BE2C (cell line): ENCODE measurements around the gene SMTNL2.

ENCODE experiments used
- DNase-seq: peaks from one replicate; pipeline ENCODE4 v3.0.0-alpha.2; 2020
- H3K27me3 ChIP-seq: fragments of 250-450 bp; sonication (Bioruptor Pico); 2 replicates; pipeline ENCODE4 v1.5.1; 2020; ENCODE audit warnings: mild to moderate bottlenecking
- H3K36me3 ChIP-seq: fragments of 250-450 bp; sonication (Bioruptor Pico); 2 replicates; pipeline ENCODE4 v1.5.1; 2020; ENCODE audit warnings: mild to moderate bottlenecking
- H3K4me1 ChIP-seq: fragments of 250-450 bp; sonication (Bioruptor Pico); 2 replicates; pipeline ENCODE4 v1.5.1; 2020
- H3K4me3 ChIP-seq: 2 replicates; pipeline ENCODE4 v1.5.1; 2011; ENCODE audit warnings: low read depth, low read length
- H3K9me3 ChIP-seq: fragments of 250-450 bp; sonication (Bioruptor Pico); 2 replicates; pipeline ENCODE4 v1.5.1; 2020
- TF ChIP-seq, protein P1 (sequence below): IDR thresholded peaks from 2 replicates; pipeline ENCODE4 v1.5.1; 2012; ENCODE audit warnings: mild to moderate bottlenecking, low read depth, low read length

SMTNL2 gene

DNA sequence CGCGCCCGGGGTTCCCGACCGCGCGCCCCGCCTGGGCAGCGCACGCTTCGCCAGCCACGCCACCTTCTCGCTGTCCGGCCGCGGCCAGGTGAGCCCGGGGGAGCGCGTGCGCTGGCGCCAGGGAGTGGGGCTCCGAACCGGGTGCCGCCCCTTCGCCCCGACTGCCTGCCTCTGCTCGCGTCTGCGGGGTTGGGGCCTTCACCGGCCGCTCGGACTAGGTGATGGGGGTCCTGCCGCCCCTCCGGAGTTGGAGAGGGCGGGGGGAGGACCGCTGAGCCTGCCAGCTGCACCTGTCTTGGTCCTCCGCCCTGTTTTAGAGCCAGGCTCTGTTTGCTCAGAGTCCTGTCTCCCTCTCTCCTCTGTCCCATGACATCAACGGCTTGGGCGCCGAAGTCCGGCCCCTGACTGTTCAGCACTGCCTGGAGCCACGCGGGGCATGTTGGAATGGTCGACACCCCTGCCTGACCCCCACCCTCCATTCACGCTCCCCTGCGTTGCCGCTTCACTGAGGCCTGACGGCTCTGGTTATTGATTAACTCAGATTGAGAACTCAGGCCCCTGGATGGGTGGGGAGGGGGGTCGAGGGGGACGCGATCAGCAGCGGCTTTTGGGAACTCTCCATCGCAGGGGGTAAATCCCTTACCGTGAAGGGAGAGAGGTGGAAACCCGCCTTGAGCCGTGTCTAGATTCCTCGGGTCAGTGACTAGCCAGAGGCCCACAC is 748 bp downstream of the SMTNL2 start:
- no peak overlapping the region for H3K4me3 ChIP-seq
- H3K9me3 ChIP-seq: peaks cover 4% of the 10 kb centered on the region; the same call in 1 of the 2 replicates
- DNase-seq: no peak
- H3K27me3 ChIP-seq: peaks cover 22% of the 10 kb centered on the region
- no peaks in the 10 kb centered on the region for H3K36me3 ChIP-seq
- TF ChIP-seq, protein P1, sequence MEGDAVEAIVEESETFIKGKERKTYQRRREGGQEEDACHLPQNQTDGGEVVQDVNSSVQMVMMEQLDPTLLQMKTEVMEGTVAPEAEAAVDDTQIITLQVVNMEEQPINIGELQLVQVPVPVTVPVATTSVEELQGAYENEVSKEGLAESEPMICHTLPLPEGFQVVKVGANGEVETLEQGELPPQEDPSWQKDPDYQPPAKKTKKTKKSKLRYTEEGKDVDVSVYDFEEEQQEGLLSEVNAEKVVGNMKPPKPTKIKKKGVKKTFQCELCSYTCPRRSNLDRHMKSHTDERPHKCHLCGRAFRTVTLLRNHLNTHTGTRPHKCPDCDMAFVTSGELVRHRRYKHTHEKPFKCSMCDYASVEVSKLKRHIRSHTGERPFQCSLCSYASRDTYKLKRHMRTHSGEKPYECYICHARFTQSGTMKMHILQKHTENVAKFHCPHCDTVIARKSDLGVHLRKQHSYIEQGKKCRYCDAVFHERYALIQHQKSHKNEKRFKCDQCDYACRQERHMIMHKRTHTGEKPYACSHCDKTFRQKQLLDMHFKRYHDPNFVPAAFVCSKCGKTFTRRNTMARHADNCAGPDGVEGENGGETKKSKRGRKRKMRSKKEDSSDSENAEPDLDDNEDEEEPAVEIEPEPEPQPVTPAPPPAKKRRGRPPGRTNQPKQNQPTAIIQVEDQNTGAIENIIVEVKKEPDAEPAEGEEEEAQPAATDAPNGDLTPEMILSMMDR: no peak
- H3K4me1 ChIP-seq: peaks cover 20% of the 10 kb centered on the region

DNA sequence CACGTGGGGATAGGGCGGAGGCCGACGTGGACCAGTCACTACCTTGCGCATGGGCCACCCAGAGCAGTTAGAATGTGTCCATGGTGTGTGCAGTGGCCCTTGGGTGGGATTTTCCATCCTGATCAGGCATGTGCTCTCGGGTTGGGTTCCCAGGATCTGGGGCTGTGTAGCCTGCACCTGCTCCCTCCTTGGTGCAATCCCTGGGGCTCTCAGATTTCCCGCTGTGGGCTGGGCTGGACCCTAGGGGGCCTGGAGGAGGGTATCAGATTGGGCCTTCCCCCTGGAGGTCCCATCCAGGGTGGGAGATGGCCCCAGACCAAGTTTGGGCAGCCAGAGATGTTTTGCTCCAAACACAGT is 1.3 kb downstream of the SMTNL2 start:
- no peak for DNase-seq
- Histone ChIP-seq H3K4me3 (no peak overlapping the region), H3K36me3 (no peaks in the 10 kb centered on the region), H3K4me1 (peaks cover 20% of the 10 kb centered on the region), H3K27me3 (peaks cover 27% of the 10 kb centered on the region), H3K9me3 (peaks cover 4% of the 10 kb centered on the region; the same call in 1 of the 2 replicates)
- TF ChIP-seq, protein P1: no peak

DNA sequence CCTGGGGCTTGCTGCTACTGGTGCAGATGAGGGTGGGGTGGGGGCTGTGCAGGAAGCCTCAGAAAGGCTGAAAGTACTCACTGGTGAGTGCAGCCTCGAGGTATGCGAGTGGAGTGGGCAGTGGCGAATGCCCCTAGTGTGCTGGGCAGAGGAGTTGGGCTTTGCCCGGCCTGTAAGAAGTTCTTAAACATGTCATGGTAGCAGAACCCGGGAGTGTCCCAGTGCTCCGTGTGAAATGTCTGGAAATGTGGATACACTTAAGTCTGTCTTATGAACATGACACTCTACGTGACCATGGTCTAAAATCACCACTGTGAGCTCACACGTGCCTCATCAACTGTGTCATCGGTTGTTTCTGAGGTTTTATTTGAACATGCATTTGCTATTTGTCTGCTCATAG is 1.7 kb downstream of the SMTNL2 start:
- peaks cover 20% of the 10 kb centered on the region for H3K4me1 ChIP-seq
- peaks cover 31% of the 10 kb centered on the region for H3K27me3 ChIP-seq
- no peak overlapping the region for H3K4me3 ChIP-seq
- DNase-seq: no peak
- TF ChIP-seq, protein P1: no peak
- no peaks in the 10 kb centered on the region for H3K36me3 ChIP-seq
- H3K9me3 ChIP-seq: peaks cover 4% of the 10 kb centered on the region; the same call in 1 of the 2 replicates

DNA sequence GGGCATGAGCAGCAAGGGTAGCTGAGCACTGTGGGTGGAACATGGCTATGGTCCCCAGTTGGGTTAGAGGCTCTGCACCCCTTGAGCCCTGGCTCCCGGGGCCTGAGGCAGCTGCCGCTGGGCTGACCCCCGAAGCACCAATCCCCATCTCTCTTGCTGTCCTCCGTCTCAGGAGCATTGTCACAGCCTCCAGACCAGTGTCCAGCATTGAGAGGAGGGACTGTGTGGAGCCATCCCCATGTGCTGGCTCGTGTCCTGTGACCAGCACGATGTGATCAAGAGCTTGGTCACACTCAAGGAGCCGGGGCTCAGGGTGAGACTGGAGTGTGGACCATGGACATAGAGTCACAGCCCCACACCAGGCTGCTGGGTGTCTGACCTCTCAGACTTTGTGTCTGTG is 2.9 kb downstream of the SMTNL2 start:
- Histone ChIP-seq H3K9me3 (peaks cover 4% of the 10 kb centered on the region; the same call in 1 of the 2 replicates), H3K4me1 (peaks cover 20% of the 10 kb centered on the region), H3K4me3 (no peak overlapping the region), H3K36me3 (no peaks in the 10 kb centered on the region), H3K27me3 (peaks cover 36% of the 10 kb centered on the region)
- no peak for DNase-seq
- TF ChIP-seq, protein P1: no peak

DNA sequence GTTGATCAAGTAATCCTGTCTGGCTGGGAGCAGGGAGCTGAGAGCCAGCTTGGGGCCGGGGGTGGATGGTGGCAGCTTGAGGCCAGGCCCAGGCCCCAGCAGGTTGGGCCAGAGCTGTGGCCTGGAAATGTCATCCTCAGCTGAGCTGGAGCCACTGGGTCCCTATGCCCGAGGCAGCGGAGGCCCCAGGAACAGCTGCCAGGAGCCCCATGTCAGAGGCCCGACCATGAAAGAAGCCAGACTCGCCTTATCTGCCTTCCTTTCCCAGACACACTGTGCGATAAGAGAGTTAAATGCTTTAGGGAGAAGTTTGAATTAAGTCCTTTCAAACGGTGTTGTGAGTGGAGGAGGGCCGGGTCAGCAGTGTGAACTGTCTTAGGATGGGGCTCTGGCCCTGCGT is 3.5 kb downstream of the SMTNL2 start:
- Histone ChIP-seq H3K4me1 (peaks cover 17% of the 10 kb centered on the region), H3K9me3 (peaks cover 4% of the 10 kb centered on the region; the same call in 1 of the 2 replicates), H3K27me3 (peaks cover 36% of the 10 kb centered on the region), H3K4me3 (no peak overlapping the region), H3K36me3 (no peaks in the 10 kb centered on the region)
- TF ChIP-seq, protein P1: no peak
- DNase-seq: peak; percentile 88

DNA sequence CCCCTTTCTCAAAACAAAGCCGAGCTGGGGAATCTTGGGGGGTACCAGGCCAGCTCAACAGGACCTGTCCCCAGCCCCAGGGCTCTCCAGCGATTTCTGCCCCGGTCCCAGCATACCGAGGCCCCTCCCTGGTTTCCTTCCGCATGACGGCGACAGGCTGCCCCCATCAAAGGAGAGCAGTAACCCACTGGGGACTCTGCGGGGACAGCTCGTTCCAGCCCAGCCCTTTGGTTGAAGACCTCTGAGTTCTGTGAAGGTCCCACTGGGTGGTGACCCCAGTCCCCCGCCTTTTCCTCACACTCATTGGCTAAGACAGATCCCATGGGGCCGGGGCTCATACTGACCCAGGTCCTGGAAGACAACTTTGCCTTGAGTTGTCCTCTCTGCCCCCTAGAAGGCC is 4.1 kb downstream of the SMTNL2 start:
- Histone ChIP-seq H3K9me3 (peaks cover 4% of the 10 kb centered on the region; the same call in 1 of the 2 replicates), H3K27me3 (peaks cover 36% of the 10 kb centered on the region), H3K4me3 (no peak overlapping the region), H3K36me3 (no peaks in the 10 kb centered on the region), H3K4me1 (peaks cover 13% of the 10 kb centered on the region)
- TF ChIP-seq, protein P1: no peak
- peak; percentile 36 for DNase-seq
